B cell (primary cell): Measurements from ENCODE around the gene WDR36.

Experiments
- CTCF ChIP-seq: fragments of 200-600 bp; IDR thresholded peaks from one replicate; pipeline ENCODE4 v1.8.0; 2022; ENCODE audit warnings: antibody characterized with exemption, mild to moderate bottlenecking
- EZH2 ChIP-seq: IDR thresholded peaks from 2 replicates; pipeline ENCODE4 v1.6.1; 2012; ENCODE audit warnings: borderline replicate concordance, low read depth, mild to moderate bottlenecking, moderate library complexity, low read length; ENCODE audit not compliant: insufficient read depth, poor library complexity, severe bottlenecking

GRCh38 chr5:111083323-111083722, 8.8 kb upstream of the WDR36 start:
- TF ChIP-seq CTCF (no peak), EZH2 (no peak)
